Fibroblast of skin of abdomen (primary cell): ENCODE data around the gene CEP70.

Experiments used
- DNase-seq: peaks from one replicate; pipeline ENCODE4 v3.0.0-alpha.2; 2013

Gene CEP70

GRCh38 chr3:138449490-138449889 lies 144.6 kb downstream of the CEP70 start:
- no peak for DNase-seq

DNA sequence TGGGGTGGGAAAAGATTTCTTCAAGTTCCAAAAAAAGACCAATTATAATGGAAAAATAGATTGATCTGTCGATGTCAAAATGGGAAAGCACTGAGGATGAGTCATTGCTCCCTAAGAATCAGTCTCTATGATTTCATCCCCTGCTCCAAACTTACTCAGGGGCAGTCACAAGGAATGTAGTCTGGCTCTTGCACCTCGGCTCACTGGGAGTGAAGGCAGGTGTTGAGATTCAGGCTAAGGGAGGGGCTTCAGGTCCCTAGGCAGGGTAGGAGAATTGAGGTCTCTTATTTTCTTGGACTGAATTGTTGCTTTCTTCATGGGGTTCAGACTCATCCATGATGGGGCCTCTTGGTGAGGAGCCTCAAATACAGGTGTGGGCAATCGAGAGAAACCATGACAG lies 145.4 kb downstream of the CEP70 start:
- DNase-seq: no peak

DNA sequence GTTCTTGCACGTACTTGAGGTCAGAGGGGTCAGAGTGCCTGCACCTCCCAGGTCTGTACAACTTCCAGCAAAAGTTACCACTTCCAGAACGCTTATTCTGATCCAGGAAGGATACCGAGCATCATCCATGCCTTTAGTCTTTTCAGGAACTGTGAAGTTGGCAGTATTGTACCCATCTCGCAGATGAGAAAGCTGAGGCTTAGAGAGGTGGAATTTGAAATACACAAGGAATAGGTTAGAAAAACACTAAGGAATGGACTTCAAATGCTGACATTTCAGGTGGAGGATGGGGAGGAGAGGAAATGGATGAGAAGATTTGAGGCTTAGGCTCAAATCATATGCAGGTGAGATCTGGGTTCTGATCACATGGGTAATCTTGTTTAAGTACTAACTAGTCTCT lies 148.4 kb downstream of the CEP70 start:
- DNase-seq: no peak

DNA sequence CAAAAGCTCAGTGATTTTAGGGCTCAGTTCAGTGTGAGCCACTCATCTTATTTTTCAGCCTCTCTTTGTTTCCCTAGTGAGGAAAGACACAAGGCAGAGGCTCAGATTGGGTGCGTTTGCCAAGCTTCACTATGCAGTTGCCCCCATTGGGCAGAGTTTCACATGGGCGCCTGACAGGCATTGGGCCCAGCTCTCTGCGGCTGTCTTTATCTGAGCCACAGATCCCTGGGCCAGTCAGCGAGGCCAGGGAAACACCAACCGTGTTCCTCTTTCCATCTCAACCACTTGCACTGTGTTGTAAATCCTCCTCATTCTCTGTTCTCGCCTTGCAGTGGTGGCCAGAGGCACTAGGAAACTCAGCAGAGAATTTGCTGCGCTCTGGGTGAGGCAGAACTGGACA lies 148.8 kb downstream of the CEP70 start:
- DNase-seq: no peak
